Hypothalamus (tissue), 51 donors: Measurements from ENCODE around the gene SERGEF.

ENCODE experiments used
- DNase-seq, 51 donors: peaks; one replicate each; lab custom pipeline; 2025; lab: John Stamatoyannopoulos, UW

SERGEF gene

GRCh38 chr11:17775035-17775348 lies 237.9 kb downstream of the SERGEF start:
- no peak for DNase-seq

DNA sequence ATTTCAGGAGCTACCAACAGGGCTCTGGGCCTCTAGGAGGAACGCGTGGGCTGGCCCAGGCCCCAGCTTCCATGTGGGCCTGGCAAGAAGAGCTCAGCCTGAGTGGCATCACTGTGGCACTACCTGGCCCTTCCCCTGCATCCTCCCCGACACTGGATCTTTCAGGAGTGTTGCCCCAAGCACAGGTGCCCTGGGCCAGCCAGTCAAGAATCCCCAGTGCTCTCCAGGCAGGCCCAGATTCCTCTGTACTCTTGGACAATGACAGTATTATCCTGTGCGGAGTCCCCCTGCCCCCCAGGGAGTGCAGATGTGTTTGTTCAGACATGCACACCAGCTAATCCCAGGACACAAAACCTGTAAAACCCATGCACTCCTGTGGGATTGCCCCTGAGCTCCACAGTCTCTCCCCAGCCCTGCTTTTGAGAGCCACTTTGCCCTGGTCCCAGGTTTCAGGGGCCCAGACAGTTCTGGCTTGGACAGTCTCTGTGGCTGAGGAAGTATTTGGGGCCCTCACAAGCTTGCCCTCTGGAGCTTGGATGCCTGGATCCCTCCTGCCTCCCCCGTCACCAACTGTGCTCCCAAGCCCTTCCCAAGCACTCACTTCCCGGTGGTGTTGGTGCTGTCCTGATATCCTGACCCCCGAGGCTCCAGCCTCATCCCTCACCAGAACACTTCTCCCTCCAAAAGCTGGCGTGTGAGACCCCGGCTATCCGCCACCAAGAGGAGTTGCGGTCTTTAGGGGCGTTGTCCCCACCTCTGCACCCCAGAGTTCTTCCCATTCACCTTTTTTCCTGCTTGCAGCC lies 238.4 kb downstream of the SERGEF start:
- no peak for DNase-seq

GRCh38 chr11:17773674-17774073 lies 239.2 kb downstream of the SERGEF start:
- DNase-seq = no peak

- no peak for DNase-seq
These were observed 239.9 kb downstream of the SERGEF start for GRCh38 chr11:17772704-17773600.

DNA sequence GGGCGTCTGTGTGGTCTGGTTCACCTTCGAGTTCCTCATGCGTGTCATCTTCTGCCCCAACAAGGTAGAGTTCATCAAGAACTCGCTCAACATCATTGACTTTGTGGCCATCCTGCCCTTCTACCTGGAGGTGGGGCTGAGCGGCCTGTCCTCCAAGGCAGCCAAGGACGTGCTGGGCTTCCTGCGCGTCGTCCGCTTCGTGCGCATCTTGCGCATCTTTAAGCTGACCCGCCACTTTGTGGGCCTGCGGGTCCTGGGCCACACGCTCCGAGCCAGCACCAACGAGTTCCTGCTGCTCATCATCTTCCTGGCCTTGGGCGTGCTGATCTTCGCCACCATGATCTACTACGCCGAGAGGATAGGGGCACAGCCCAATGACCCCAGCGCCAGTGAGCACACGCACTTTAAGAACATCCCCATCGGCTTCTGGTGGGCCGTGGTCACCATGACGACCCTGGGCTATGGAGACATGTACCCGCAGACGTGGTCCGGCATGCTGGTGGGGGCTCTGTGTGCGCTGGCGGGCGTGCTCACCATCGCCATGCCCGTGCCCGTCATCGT lies 240.9 kb downstream of the SERGEF start:
- DNase-seq = no peak

DNA sequence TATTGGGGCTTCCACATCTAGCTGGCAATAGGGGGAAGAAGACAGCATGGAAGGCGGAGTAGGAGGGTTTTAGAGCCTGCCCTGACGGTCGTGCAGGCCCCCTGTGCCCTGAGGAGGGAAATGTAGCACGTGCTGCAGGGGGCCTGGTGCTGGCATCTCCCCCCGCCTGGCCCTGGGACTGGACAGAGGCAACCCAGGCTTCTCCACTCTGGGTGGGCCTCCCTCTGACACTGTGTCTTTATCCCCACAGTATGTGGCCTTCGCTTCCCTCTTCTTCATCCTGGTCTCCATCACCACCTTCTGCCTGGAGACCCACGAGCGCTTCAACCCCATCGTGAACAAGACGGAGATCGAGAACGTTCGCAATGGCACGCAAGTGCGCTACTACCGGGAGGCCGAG lies 241.4 kb downstream of the SERGEF start:
- no peak for DNase-seq

DNA sequence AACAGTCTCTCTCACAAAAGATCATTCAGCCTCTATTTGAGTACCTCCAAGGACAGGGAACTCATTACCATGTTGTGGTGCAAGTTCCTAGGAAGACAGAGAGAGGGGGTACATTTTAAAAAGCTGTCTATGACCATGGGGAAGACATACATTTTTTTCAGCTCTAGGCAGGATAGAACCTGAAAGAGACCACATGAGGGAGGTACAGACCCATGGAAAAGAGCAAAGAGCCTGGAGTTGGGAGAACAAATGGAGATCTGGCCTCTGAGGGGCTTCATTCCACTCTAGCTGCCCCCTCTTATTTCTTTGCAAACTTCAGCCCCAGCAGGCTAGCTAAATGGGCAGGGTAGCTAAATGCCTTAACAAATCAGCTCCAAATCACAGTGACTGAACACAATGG lies 241.9 kb downstream of the SERGEF start:
- no peak for DNase-seq

GRCh38 chr11:17770048-17770652 lies 242.7 kb downstream of the SERGEF start:
- no peak for DNase-seq

DNA sequence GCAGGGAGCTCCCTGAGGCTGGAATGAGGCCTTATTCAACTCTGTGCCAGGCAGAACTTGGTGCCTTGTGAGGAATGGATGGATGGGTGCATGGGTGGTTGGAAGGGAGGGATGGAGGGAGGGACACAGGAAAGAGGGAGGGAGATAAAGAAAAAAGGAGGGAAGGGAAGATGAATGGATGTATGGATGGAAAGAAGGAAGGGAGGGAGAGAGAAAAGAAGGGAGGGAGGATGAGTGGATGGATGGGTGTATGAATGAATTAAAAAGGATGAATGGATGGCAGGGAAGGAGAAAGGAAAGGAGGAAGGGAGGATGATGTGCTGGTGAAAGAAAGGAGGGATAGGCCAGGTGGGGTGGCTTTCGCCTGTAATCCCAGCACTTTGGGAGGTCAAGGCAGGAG lies 243.6 kb downstream of the SERGEF start:
- DNase-seq = no peak

DNA sequence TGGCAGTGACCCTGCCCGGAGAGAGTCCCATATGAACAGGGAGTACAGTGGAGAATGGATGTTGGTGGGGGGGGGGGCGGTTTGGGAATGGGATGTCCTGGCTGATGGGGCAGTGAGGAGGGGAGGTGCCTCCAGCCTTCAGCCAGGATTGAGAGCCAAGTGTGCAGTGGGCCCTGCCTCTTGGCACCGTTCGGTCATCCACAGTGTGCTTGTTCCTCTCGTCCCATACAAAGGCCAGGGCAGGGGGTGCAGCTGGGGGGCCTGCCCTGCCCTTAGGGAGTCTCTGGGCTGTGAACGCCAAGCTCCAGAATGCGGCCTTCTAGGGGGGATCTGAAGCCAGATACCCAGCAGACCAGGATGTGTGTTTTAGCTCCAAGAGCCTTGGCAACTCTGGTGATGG lies 244.3 kb downstream of the SERGEF start:
- no peak for DNase-seq

DNA sequence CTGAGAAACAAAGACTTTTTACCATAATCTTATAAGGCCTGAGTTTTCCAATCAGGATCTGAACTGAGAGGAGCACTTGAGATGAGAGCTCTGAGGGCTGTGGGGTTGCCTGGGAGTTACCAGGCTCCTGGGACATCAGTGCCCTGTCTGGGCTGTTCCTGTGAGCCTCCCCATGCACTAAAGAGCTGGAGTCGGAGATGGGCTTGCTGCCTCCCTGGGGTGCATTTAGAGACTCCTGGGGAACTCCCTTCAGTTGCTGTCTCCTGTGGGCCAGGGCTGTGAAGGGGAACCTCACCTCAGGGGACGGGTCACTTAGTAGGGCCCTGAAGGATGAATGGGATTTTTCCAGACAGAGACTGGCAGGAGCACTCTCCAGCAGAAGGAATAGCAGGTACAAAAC lies 244.9 kb downstream of the SERGEF start:
- DNase-seq = no peak

DNA sequence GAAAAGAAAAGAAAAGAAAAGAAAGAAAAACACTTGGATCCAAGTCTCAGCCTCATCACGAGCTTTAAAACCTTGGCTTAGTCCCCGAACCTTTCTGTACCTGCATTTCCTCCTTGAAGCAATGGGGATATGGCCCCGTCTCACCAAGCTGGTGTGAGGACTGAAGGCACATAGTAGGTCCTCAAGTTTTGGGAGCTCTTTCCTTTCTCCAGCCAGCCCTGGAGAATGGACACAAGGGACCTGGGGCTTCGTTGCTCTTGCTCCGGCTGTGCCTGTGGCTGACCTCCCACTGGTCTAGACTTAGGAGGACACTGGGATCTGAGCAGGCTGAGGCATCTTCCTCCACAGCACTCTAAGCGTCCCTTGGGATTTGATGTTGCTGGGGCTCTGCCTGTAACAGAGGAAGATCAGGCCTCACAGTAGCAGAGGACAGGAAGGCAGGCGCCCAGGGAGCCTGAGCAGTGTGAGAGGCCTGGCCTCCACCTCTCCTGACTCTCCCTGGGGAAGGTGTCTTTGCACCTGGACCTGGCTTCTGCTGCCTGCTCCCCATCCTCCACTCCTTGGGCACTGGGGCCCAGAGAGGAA lies 245.5 kb downstream of the SERGEF start:
- no peak for DNase-seq

- no peak for DNase-seq
These were observed 246.3 kb downstream of the SERGEF start for GRCh38 chr11:17766590-17766989.

GRCh38 chr11:17766073-17766359 lies 246.8 kb downstream of the SERGEF start:
- peak in 1 of 51 donors; percentile 33 for DNase-seq

DNA sequence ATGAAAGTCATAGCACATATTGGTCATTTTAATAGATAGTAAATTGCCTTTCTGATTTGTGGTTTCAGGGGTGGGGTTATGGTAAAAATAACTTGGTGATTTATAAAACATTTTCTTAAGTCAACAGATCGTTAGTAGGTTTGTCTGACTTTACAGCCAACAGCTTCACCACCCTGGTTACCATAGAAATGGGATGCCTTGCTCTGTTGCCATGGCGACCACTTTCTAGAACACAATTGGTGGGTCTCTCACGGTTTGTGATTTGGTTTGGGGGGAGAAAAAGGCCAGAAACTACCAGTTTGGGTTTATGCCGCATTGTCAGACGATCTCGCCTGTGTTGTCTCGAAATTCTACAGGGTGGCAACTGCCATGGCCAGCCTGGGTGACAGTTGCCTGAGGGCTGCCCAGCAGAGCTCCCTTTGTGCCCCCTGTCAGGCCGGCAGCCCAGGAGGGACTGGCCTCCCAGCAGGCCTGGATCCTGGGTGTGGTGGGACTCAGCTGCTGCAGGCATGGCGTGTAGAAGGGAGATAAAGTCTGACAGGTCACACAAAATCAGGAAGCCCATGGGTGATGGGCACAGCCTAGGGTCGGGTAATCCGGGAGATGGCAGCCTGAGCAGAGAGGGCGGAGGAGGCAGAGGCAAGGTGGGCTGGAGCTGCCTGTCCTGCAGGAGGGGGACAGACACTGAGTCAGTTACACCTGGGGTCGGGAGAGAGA lies 247.3 kb downstream of the SERGEF start:
- peak in 13 of 51 donors; percentile 3 to 75 (median 32) for DNase-seq

- no peak for DNase-seq
These were observed 248.2 kb downstream of the SERGEF start for GRCh38 chr11:17764446-17765218.

DNA sequence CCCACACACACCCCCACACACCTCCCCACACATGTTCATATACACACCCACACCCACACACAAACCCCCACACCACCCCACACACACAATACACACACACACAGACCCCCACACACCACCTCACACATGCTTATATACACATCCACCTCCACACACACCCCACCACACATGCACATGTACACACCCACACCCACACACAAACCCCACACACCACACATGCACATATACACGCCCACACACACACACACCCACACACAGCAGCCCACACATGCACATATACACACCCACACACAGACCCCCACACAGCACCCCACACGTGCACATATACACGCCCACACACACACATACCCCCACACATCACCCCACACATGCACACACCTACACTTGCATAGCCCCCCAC lies 249.1 kb downstream of the SERGEF start:
- no peak for DNase-seq

DNA sequence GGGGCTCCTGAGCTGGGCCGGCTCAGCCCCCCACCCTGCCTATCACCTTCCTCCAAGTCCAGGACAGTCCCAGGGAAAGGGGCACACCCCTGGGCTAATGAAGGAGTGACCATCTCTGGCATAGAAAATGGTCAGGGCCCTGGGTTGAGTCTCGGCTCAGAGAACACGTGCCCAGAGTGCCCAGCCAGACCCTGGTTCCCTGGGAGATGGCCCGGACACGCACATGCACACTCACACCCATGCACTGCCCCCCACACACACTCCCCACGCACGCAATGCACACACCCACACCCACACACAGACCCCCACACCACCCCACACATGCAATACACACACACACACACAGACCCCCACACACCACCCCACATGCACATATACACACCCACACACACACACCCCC lies 249.6 kb downstream of the SERGEF start:
- no peak for DNase-seq

- no peak for DNase-seq
These were observed 250.4 kb downstream of the SERGEF start for GRCh38 chr11:17762309-17762974.
